Middle frontal gyrus (tissue), 1 donor: ENCODE data around the gene IGF2R.
"Not testable (repeated sequence)": the region's sequence is repeated elsewhere in the genome, so short reads cannot be mapped to it uniquely, and the experiment has no call there.

Source experiments
- DNase-seq: peaks from one replicate; pipeline ENCODE4 v3.0.0-alpha.2; 2015; ENCODE audit warnings: low spot score; ENCODE audit errors: extremely low spot score

The IGF2R gene

GRCh38 chr6:160092602-160093001 is 123.7 kb downstream of the IGF2R start:
- DNase-seq = no peak

DNA sequence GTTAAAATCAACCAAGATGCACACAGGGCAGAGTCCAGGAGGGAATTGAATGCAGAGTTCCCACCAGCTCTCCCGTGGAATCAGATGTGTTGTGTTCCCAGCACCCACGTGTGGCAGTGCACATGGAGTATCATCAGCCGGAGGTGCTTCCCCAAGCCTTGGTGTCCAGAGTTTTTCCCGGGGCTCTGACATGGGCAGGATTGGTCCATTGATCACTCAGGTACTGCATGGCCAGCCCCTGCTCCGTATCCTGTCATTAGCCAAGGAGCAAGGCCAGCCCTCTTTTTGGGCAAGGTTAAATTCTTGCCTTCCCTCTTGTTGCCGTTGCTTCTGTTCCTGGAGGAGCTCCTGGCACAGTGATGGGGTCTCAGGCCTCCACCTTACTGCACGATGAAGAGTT is 124.2 kb downstream of the IGF2R start:
- no peak for DNase-seq

- no peak for DNase-seq
Measured at GRCh38 chr6:160093946-160094345, 125.1 kb downstream of the IGF2R start.

DNA sequence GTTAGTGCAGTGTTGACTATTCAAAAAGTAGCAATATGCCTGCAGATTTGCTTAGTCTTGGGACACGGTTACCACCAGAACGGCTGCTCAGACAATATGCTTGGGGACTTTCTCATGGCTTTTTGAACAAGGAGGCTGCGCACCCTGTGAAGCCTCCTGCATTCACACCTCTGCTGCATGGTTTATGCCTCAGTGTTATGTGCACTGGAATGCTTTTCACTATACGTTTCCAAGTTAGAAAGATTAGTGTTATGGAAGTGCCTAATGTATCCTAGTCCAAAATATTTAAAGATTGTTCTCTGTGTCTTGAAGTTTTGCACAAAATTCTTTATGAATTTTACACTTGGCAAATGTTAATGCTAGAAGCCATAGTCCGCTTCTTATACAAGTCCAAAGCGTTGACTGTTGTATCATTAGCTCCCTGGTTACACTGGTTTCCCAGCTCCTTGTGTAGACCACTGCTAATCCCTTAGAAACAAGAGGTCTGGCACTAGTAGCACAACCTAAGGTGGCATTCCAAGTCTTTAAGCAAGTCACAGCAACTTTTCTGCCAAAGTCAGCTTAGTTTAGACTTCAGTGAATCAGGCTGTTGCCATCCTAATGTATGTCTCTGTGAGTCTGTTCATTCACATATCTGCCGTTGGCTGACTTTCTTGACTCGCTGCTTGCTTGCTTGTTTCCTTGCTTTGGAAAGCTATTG is 126.4 kb downstream of the IGF2R start:
- no peak for DNase-seq

DNA sequence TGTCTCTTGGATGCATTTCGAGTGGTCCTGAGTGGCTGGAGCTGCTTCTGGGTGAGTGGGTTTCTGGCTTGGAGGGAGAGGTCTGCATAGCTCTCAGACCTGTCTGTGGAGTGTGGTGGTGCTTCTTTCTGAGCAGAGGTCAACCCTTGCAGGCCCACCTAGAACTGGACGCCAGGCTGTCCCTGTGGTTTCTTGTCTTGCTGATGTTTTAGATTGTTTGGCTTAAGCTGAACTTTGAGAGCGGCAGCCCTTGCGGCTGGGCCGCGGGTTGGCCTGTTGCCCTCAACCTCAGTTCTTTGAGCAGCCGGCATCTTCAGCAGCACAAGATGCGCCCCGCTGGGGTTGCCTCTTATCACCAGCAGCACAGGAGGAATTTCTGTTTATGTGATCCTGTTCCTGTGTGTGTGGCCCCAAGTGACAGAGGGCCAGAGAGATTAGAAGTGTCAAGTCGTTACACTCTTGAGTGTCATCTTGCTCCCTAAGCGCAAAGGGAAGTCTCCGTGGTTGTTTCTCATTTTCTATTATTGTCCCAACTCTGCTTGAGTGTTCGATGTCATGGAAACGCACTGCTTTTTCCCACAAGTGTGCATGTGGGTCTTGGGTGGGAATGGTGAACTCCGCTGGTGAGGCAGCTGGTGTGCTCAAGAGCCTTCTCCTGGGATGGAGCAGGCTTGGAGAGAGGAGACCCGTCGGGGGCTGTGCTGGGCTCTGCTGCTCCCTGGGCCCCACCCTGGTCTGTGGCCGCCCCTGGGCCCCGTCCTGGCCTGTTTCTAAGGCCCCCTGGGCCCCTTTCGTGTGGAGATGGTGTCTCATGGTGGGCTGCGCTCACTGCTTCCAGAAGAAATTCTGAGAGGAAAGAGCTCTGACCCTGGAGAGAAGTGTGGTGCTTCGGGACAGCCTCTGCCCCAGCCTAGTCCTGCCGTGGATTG is 132.7 kb downstream of the IGF2R start:
- no peak for DNase-seq

DNA sequence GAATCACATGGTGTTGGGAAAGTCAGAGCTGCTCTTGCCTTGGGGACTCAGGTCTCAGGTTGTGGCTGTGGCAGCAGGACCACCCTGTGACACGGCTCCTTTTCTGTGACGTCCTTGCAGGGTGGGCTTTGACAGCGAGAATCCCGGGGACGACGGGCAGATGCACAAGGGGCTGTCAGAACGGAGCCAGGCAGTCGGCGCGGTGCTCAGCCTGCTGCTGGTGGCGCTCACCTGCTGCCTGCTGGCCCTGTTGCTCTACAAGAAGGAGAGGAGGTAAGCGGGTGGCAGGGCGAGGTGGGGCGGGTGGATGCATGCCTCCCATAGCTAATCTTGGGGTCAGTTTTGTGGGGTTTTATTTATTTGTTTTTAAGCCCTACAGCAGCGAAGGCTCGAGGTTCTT is 133.5 kb downstream of the IGF2R start:
- no peak for DNase-seq

DNA sequence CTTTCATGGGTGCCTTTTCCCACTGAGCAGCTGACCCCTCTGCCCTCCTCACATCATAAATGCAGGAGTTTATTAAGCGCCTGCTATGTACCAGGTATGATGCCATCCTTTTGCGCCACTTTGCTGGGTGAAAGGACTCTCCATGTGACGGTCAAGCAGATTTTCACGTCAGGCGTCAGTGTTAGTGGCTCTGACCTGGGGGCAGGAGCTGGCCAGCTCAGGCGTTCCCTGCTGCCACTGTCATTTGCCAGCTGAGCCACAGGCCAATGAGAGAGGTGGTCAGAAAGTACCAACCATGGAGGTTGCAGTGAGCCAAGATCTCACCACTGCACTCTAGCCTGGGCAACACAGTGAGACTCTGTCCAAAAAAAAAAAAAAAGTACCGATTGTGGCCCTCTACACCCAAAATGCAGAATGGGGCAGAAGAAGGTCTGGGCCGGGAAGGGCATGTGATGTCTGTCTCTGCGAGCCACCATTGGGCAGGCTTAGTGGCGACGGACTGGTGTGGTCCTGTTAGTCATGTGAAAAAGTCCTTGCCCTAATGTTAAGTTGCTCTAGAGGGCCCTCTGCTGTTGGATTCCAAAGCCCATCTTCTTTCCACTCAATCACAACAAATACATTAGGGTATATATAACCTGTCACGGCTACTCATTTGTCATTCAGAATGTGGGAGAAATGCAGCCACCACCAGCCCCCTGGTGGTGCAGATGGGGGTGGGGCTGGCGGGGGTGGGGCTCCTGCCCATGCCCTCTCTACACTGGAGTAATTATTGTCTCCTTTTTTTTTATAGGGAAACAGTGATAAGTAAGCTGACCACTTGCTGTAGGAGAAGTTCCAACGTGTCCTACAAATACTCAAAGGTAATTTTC is 134.3 kb downstream of the IGF2R start:
- DNase-seq = no peak

GRCh38 chr6:160103825-160104100 is 134.9 kb downstream of the IGF2R start:
- no peak for DNase-seq

DNA sequence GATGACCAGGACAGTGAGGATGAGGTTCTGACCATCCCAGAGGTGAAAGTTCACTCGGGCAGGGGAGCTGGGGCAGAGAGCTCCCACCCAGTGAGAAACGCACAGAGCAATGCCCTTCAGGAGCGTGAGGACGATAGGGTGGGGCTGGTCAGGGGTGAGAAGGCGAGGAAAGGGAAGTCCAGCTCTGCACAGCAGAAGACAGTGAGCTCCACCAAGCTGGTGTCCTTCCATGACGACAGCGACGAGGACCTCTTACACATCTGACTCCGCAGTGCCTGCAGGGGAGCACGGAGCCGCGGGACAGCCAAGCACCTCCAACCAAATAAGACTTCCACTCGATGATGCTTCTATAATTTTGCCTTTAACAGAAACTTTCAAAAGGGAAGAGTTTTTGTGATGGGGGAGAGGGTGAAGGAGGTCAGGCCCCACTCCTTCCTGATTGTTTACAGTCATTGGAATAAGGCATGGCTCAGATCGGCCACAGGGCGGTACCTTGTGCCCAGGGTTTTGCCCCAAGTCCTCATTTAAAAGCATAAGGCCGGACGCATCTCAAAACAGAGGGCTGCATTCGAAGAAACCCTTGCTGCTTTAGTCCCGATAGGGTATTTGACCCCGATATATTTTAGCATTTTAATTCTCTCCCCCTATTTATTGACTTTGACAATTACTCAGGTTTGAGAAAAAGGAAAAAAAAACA is 136.1 kb downstream of the IGF2R start:
- no peak for DNase-seq

DNA sequence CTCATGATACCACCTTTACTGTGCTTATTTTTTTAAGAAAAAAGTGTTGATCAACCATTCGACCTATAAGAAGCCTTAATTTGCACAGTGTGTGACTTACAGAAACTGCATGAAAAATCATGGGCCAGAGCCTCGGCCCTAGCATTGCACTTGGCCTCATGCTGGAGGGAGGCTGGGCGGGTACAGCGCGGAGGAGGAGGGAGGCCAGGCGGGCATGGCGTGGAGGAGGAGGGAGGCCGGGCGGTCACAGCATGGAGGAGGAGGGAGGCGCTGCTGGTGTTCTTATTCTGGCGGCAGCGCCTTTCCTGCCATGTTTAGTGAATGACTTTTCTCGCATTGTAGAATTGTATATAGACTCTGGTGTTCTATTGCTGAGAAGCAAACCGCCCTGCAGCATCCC is 137.1 kb downstream of the IGF2R start:
- no peak for DNase-seq

DNA sequence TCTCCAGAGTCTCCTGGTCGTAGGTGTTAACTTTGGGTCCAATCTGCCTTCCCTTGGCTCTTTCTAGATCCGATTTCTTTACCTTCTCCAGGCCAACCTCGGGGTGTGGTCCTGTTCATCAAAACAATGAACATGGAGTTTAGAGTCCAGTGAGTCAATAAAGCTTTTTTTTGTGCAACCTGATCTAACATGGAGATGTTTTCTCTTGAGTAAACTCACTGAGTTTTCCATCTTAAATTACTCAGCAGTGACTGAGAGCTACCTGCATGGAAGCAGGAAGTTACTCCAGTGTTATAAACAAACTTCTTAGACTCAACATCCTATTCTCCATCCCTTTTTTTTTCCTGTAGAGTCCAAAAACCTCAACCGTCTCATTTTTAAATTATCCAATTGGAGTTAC is 137.8 kb downstream of the IGF2R start:
- no peak for DNase-seq

DNA sequence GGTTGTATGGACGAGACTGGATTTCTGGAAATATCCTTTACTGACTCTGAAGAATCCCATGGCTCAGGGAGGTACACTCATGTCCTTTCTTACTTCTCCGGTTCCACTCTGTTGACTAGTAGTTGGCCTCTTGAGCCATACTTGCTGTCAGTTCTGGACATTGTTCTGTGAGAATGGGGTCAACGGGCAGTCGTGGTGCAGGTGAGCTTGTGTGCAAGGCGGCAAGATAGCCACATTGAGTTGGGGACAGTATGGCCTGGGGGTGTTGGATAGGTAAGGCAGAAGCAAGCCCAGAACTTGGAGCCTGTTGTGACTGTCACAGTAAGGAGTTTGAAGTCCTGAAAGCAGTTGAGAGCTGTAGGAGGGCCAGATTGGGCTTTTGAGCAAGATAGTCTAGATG is 139.2 kb downstream of the IGF2R start:
- no peak for DNase-seq

DNA sequence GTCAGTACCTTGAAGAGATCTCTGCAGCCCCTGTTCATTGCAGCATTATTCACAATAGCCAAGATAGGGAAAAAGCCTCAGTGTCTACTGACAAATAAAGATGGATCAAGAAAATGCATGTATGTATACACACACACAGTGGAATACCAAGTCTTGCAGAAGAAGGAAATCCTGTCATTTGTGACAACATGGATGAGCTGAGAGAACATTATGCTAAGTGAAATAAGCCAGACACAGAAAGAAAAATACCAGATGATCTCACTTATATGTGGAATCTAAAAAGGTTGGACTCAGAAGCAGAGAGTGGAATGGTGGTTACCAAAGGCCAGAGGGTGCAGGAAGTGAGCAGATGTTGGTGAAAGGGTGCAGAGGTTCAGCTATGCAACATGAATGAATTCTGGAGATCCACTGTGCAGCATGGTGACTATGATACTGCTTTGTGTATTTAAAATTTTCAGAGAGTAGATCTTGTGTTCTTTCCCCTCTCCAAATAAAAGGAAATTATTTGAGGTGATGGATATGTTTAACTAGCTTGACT is 141.8 kb downstream of the IGF2R start:
- DNase-seq = no peak

DNA sequence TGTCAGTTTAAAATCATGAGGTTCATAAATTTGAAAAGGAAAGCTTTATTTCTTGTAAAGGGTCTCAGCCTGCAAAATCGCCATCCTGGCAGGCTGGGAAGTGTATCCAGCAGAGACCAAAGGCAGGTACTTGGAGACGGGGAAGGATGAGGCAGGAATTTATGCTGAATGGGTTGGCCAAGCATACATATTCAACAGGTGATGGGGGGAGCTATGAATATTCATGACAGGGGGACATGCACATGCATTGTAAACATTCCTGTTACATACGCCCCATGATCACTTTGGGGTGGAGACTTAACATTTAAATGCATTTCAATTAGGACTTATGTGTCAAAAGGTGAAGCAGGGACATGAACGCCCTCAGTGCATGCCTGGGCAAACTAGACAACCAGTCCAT is 142.9 kb downstream of the IGF2R start:
- DNase-seq = no peak

DNA sequence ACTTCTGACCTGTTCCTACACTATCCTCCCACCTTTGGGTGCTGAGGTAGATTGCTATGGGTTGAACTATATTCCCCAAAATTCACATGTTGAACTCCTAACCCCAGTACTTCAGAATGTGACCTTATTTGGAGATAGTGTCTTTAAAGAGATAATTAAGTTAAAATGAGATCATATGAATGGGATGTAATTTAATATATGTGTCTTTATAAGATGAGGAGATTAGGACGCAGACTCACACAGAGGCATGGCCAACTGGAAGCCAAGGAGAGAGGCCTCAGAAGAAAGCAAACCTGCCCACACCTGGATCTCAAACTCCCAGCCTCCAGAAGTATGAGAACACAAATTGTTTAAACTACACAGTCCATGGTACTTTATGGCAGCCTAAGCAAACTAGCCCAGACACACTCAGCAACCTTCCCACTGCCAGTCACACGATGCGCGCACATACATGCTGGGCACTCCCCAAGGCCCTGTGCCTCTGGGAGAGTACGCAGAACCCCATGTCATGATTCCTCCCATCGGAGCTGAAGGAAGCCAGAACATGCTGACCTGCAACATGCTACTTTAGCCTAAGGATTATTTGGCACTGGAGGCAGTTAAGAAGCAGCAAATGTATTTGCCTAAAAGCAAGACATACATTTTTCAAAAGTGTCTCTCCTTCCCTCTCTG is 143.9 kb downstream of the IGF2R start:
- DNase-seq = no peak

- DNase-seq = not testable (repeated sequence)
Measured at GRCh38 chr6:160114536-160114935, 145.7 kb downstream of the IGF2R start.

GRCh38 chr6:160115421-160115820 is 146.5 kb downstream of the IGF2R start:
- no peak for DNase-seq

DNA sequence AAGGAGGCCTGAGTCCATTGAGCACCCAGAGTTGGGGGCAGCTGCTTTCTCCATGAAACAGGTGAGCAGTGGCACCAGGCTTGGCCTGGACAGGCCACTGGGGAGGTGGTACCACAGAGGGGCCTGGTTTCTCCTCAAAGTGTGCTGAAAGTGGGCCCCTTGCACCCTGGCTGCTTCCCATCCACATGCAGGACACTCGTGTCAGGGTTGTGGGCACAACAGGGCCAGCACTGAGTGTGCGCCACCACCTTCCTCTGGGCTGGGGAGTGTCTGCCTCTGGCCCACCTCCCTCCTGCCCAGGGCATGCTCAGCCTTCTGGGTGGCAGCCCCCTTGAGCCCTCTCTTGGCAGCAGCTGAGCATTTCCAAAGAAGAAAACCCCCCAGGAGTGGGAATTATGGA is 147.5 kb downstream of the IGF2R start:
- DNase-seq = no peak

DNA sequence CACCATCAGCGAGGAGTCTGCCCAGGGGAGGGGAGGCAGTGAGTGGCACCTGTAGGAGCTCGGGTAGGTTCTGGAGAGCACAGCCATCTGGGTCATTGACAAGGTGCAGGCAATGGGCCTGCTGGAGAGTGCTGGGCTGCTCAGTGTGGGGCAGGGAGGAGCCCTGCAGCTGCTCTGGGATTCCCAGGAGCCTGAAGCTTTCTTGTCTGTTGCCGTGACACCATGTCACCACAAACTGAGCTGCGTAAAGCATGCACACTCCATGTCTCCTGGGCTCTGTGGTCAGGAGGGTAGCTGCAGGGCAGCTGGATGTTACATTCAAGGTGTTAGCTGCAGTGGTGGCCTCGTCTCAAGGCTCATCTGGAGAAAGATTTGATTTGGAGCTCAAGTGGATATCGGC is 148.3 kb downstream of the IGF2R start:
- no peak for DNase-seq

DNA sequence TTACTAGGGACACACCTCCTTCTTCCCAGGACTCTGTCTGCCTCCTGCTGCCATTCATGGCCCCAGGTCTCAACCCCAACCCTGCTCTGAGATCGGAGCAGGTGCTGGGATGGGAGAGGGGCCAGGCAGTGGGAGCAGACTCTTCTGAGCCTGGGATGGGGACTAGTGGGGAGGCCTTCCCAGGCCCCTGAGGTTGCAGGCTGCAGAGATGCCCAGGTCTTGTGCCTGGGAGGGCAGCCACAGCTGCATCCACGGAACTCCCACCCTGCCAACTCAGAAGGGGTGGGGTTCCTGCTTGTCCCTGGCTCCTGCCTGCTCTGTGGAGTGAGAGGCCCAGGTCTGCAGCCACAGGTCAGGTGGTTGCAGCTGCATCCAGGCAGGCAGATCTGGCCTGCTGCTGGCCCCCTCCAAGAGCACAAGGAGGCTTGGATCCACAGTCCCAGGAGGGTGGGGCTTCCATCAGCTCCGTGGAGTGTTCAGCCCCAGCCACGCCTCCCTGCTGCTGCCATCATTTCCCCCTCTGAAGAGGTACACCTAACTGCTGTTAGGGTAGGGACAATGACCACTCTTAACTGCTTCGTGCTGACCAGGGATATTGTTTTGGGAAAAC is 149.8 kb downstream of the IGF2R start:
- DNase-seq = no peak
